Liver (tissue), 9 donors: ENCODE measurements around the gene PSMC3. TPM values are rescaled to one million over a fixed set of nuclear protein-coding genes. Genes with fewer than 3 reads are reported as not detected.

ENCODE experiments used
- DNase-seq: peaks from one replicate; pipeline ENCODE4 v3.0.0-alpha.2; 2017; ENCODE audit warnings: low spot score
- H3K27ac ChIP-seq, 2 donors: one replicate each; pipeline ENCODE4 v1.7.0; 2013; ENCODE audit warnings: inconsistent platforms in 2 of 2, low read length in 2 of 2, control low read depth in 1 of 2, low read depth in 1 of 2, mild to moderate bottlenecking in 1 of 2
- H3K27me3 ChIP-seq, 4 donors: one replicate each; pipeline versions ENCODE4 v1.6.1 to v1.7.0; 2013; ENCODE audit warnings: low read length in 3 of 4, inconsistent platforms in 1 of 4, mild to moderate bottlenecking in 1 of 4, moderate library complexity in 1 of 4; ENCODE audit not compliant: control insufficient read depth in 4 of 4, insufficient read depth in 4 of 4
- H3K36me3 ChIP-seq, 4 donors: one replicate each; pipeline versions ENCODE4 v1.6.1 to v1.7.0; 2013; ENCODE audit warnings: low read length in 3 of 4, mild to moderate bottlenecking in 3 of 4, low read depth in 1 of 4, moderate library complexity in 1 of 4; ENCODE audit not compliant: control insufficient read depth in 4 of 4, insufficient read depth in 3 of 4
- H3K4me1 ChIP-seq, 4 donors: one replicate each; pipeline versions ENCODE4 v1.6.1 to v1.7.0; 2013; ENCODE audit warnings: low read length in 3 of 4, mild to moderate bottlenecking in 3 of 4, moderate library complexity in 1 of 4; ENCODE audit not compliant: control insufficient read depth in 4 of 4, insufficient read depth in 4 of 4
- H3K4me3 ChIP-seq, 3 donors: one replicate each; pipeline versions ENCODE4 v1.6.1 to v1.7.0; 2013; ENCODE audit warnings: low read length in 3 of 3, control low read depth in 1 of 3, low read depth in 1 of 3, mild to moderate bottlenecking in 1 of 3
- H3K9ac ChIP-seq, 2 donors: one replicate each; pipeline ENCODE4 v1.7.0; 2013; ENCODE audit warnings: low read length in 2 of 2, mild to moderate bottlenecking in 2 of 2, moderate library complexity in 2 of 2, control low read depth in 1 of 2, low read depth in 1 of 2
- H3K9me3 ChIP-seq, 4 donors: one replicate each; pipeline versions ENCODE4 v1.6.1 to v1.7.0; 2013; ENCODE audit warnings: low read length in 3 of 4; ENCODE audit not compliant: control insufficient read depth in 4 of 4
- ATF3 ChIP-seq: IDR thresholded peaks from 2 replicates; pipeline ENCODE4 v1.6.1; 2016; ENCODE audit warnings: antibody characterized with exemption
- CTCF ChIP-seq: fragments of 150-350 bp; IDR thresholded peaks from 2 replicates; pipeline ENCODE4 v1.5.1; 2017; ENCODE audit warnings: improper control_type of control experiment, low read depth, low read length; ENCODE audit not compliant: missing input control
- EGR1 ChIP-seq, 2 donors: IDR thresholded peaks; 2 replicates each; pipeline ENCODE4 v1.6.1; 2016 to 2018; ENCODE audit warnings: antibody characterized with exemption in 2 of 2, low read depth in 2 of 2
- FOXA1 ChIP-seq: IDR thresholded peaks from 2 replicates; pipeline ENCODE4 v1.6.1; 2016; ENCODE audit warnings: antibody characterized with exemption
- FOXA2 ChIP-seq: IDR thresholded peaks from 2 replicates; pipeline ENCODE4 v1.6.1; 2016; ENCODE audit warnings: antibody characterized with exemption
- GABPA ChIP-seq, 2 donors: IDR thresholded peaks in 1 of 2; conservative IDR thresholded peaks in 1 of 2; 2 replicates each; pipeline ENCODE4 v1.6.1; 2016; ENCODE audit warnings: antibody characterized with exemption in 2 of 2, mild to moderate bottlenecking in 1 of 2, moderate library complexity in 1 of 2
- HNF4A ChIP-seq, 2 donors: conservative IDR thresholded peaks; 2 replicates each; pipeline ENCODE4 v1.6.1; 2016; ENCODE audit warnings: antibody characterized with exemption in 2 of 2, mild to moderate bottlenecking in 2 of 2
- HNF4G ChIP-seq: IDR thresholded peaks from 2 replicates; pipeline ENCODE4 v1.6.1; 2016; ENCODE audit warnings: antibody characterized with exemption
- JUND ChIP-seq, 2 donors: IDR thresholded peaks; 2 replicates each; pipeline ENCODE4 v1.6.1; 2016; ENCODE audit warnings: antibody characterized with exemption in 2 of 2
- MAX ChIP-seq: IDR thresholded peaks from 2 replicates; pipeline ENCODE4 v1.6.1; 2016; ENCODE audit warnings: antibody characterized with exemption
- NR2F2 ChIP-seq: IDR thresholded peaks from 2 replicates; pipeline ENCODE4 v1.6.1; 2016; ENCODE audit warnings: antibody characterized with exemption
- RAD21 ChIP-seq, 2 donors: IDR thresholded peaks; 2 replicates each; pipeline ENCODE4 v1.6.1; 2016; ENCODE audit warnings: antibody characterized with exemption in 2 of 2, mild to moderate bottlenecking in 2 of 2
- RXRA ChIP-seq, 2 donors: IDR thresholded peaks; 2 replicates each; pipeline ENCODE4 v1.6.1; 2017 to 2018; ENCODE audit warnings: antibody characterized with exemption in 2 of 2, mild to moderate bottlenecking in 1 of 2
- SP1 ChIP-seq: IDR thresholded peaks from 2 replicates; pipeline ENCODE4 v1.6.1; 2018; ENCODE audit warnings: antibody characterized with exemption, mild to moderate bottlenecking
- TAF1 ChIP-seq: conservative IDR thresholded peaks from 2 replicates; pipeline ENCODE4 v1.6.1; 2016; ENCODE audit warnings: antibody characterized with exemption, mild to moderate bottlenecking
- WGBS: extraction: QIAGEN DNeasy Blood & Tissue Kit; methylation state at CpG from one replicate; pipeline ENCODE4 v1.1.7; 2013; 5-methylcytosine and 5-hydroxymethylcytosine counted together
- polyA plus RNA-seq, 2 donors: library from polyadenylated mRNA; stranded (reverse) in 1 of 2; unstranded in 1 of 2; fragments of 200-250 nt in 1 of 2; fragments of >200 nt in 1 of 2; fragmentation: Nextera tagmentation in 1 of 2; extraction: Ambion mirVana in 1 of 2; gene quantifications; one replicate each; pipeline versions ENCODE4 v1.2.1 to v1.2.3, GENCODE V29; 2013 to 2015
- total RNA-seq, 2 donors: library from RNA; depleted of rRNA; stranded (reverse); fragments of >200 nt; gene quantifications; one replicate each; pipeline ENCODE4 v1.2.3, GENCODE V29; 2014
- donor health status: healthy.
- donor health status: healthy.
- donor health status: healthy.
- donor health status: healthy.
- donor health status: healthy.

The PSMC3 gene
- total and polyA plus RNA-seq, 4 donors, result 58.0 to 110 (median 103) TPM

- DNase-seq, result no peak
Measured at GRCh38 chr11:47375020-47375419, 51.2 kb downstream of the PSMC3 start.

GRCh38 chr11:47374720-47375019 is 51.6 kb downstream of the PSMC3 start:
- Histone ChIP-seq H3K4me3 (no peak overlapping the region), H3K27me3 (no peaks in the 10 kb centered on the region), H3K4me1 (peaks cover 0 to 2% (median 0%) of the 10 kb centered on the region in 4 donors), H3K27ac (no peak overlapping the region), H3K9ac (no peak overlapping the region), H3K36me3 (no peaks in the 10 kb centered on the region), H3K9me3 (no peaks in the 10 kb centered on the region)
- TF ChIP-seq RXRA (IDR thresholded peaks at IDR 0.05) (no peak), TAF1 (no peak)
- WGBS, result 85% methylated on average over 5 of the region's 5 CpGs
- no peak for DNase-seq

More at GRCh38 chr11:47375020-47375419, 51.2 kb downstream of the PSMC3 start:
- Histone ChIP-seq H3K9me3 (no peaks in the 10 kb centered on the region), H3K4me3 (no peak overlapping the region), H3K27me3 (no peaks in the 10 kb centered on the region), H3K27ac (no peak overlapping the region), H3K9ac (peak overlapping the region in 1 of 2 donors; percentile 12), H3K4me1 (peaks cover 0 to 2% (median 0%) of the 10 kb centered on the region in 4 donors), H3K36me3 (no peaks in the 10 kb centered on the region)
- TF ChIP-seq TAF1, result no peak
- no peak for TF ChIP-seq HNF4G
- no peak for TF ChIP-seq RAD21 (IDR thresholded peaks at IDR 0.05)
- TF ChIP-seq EGR1 (IDR thresholded peaks at IDR 0.05; ENCODE audit: low read depth in 2 of 2), result no peak
- TF ChIP-seq JUND (IDR thresholded peaks at IDR 0.05), result no peak
- TF ChIP-seq CTCF, result no peak
- no peak for TF ChIP-seq GABPA (IDR thresholded peaks at IDR 0.05 in 1 of 2, conservative IDR thresholded peaks at IDR 0.05 in 1 of 2)
- TF ChIP-seq FOXA2, result no peak
- TF ChIP-seq FOXA1, result no peak
- no peak for TF ChIP-seq HNF4A (conservative IDR thresholded peaks at IDR 0.05)
- TF ChIP-seq NR2F2, result no peak
- 79% methylated on average over 8 of the region's 8 CpGs for whole genome bisulfite sequencing

GRCh38 chr11:47373876-47374719 is 52.1 kb downstream of the PSMC3 start:
- no peak overlapping the region for H3K4me3 ChIP-seq
- TF ChIP-seq CTCF (peak; percentile 91), ATF3 (no peak), SP1 (no peak), RAD21 (IDR thresholded peaks at IDR 0.05) (peak; percentile 85 to 89), HNF4G (no peak), RXRA (IDR thresholded peaks at IDR 0.05) (no peak), TAF1 (no peak), MAX (no peak)
- no peak overlapping the region for H3K27ac ChIP-seq
- H3K4me1 ChIP-seq, result peaks cover 0 to 2% (median 0%) of the 10 kb centered on the region in 4 donors
- WGBS, result 44% methylated on average over 19 of the region's 19 CpGs
- H3K9ac ChIP-seq, result no peak overlapping the region
- DNase-seq, result peak; percentile 86
- no peaks in the 10 kb centered on the region for H3K36me3 ChIP-seq
- no peaks in the 10 kb centered on the region for H3K9me3 ChIP-seq
- H3K27me3 ChIP-seq, result no peaks in the 10 kb centered on the region
